SH-SY5Y (cell line): ENCODE data around the gene MGME1.

ENCODE experiments used
- GATA2 ChIP-seq: IDR thresholded peaks from 2 replicates; pipeline ENCODE4 v1.6.1; 2011; ENCODE audit warnings: mild to moderate bottlenecking, low read depth, low read length
- GATA3 ChIP-seq: IDR thresholded peaks from 2 replicates; pipeline ENCODE4 v1.6.1; 2011; ENCODE audit warnings: low read depth, mild to moderate bottlenecking, low read length, moderate library complexity

GRCh38 chr20:17972121-17972520, 3.3 kb downstream of the MGME1 start:
- TF ChIP-seq GATA2 (no peak), GATA3 (no peak)
